ENCODE data around the gene MEIOB. TPM values are rescaled to one million over a fixed set of nuclear protein-coding genes. Genes with fewer than 3 reads are reported as not detected.
"Not testable (repeated sequence)": the region's sequence is repeated elsewhere in the genome, so short reads cannot be mapped to it uniquely, and the experiment has no call there.

Gene MEIOB, protein sequence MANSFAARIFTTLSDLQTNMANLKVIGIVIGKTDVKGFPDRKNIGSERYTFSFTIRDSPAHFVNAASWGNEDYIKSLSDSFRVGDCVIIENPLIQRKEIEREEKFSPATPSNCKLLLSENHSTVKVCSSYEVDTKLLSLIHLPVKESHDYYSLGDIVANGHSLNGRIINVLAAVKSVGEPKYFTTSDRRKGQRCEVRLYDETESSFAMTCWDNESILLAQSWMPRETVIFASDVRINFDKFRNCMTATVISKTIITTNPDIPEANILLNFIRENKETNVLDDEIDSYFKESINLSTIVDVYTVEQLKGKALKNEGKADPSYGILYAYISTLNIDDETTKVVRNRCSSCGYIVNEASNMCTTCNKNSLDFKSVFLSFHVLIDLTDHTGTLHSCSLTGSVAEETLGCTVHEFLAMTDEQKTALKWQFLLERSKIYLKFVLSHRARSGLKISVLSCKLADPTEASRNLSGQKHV
- total RNA-seq, result not detected in 2 replicates

DNA sequence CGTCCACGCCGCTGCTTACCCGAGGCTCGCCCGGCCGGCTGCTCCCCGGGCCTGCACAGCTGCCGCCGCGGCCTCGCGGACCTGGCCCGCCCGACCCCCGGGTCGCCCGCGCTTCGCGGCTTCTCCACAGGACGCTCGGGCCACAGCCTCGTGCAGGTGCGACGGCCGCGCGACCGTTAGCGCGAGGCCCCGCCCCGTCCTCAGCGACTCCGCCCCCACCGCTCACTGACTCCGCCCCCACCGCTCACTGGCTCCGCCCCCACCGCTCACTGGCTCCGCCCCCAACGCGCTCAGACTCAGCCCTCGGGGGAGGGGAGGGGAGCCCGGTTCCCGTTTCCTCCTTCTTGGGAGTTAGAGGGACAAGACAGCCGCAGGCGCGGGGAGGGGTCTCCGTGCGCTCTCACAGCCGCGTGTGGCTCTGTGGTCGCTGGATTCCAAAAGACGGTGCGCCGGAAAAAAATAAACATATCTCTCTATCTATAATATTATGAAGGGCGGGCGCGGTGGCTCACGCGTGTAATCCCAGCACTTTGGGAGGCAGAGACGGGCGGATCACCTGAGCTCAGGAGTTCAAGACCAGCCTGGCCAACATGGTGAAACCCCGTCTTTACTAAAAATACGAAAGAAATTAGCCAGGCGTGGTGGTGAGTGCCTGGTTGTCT is at the start of gene MEIOB:
MEIOB (minus strand) TSS at position 191 of the 662 bp plus-strand sequence. CDS start 3,989 bp downstream, outside the sequence.
- no peak for DNase-seq
- intact Hi-C loops (cut with micrococcal nuclease), result no loop called here

DNA sequence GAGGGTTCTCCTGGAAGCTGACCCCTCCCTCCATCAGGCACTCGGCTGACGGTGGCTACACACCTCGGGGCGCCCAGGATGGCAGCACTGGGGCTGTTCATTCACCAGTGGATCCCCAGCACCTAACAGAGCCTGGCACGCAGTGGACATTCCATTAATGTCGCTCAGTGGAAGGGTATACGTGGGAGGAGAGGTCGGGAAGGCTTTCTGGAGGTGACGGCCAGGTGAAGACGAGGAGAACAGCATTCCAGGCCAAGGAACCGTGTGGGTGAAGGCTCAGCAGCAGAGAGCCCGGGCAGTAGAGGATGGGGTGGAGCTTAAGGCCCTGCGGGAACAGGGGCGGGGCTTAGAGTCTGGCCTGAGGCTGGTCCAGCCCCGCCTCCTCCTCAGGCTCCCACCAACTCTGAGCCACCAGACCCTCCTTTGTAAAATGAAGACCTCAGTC is 48.8 kb upstream of the MEIOB start:
- Mint-ChIP-seq H3K27me3 (peaks cover 48% of the 10 kb centered on the region), H3K27ac (no peak overlapping the region), H3K4me1 (peaks cover 5% of the 10 kb centered on the region), H3K36me3 (ENCODE audit: low read depth) (no peaks in the 10 kb centered on the region), H3K9me3 (no peaks in the 10 kb centered on the region), H3K4me3 (no peak overlapping the region)
- DNase-seq, result no peak
- TF ChIP-seq, protein P1, sequence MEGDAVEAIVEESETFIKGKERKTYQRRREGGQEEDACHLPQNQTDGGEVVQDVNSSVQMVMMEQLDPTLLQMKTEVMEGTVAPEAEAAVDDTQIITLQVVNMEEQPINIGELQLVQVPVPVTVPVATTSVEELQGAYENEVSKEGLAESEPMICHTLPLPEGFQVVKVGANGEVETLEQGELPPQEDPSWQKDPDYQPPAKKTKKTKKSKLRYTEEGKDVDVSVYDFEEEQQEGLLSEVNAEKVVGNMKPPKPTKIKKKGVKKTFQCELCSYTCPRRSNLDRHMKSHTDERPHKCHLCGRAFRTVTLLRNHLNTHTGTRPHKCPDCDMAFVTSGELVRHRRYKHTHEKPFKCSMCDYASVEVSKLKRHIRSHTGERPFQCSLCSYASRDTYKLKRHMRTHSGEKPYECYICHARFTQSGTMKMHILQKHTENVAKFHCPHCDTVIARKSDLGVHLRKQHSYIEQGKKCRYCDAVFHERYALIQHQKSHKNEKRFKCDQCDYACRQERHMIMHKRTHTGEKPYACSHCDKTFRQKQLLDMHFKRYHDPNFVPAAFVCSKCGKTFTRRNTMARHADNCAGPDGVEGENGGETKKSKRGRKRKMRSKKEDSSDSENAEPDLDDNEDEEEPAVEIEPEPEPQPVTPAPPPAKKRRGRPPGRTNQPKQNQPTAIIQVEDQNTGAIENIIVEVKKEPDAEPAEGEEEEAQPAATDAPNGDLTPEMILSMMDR (IDR thresholded peaks at IDR 0.05), result no peak
- intact Hi-C loops (cut with micrococcal nuclease), result no loop called here
- ChIA-PET CTCF (no interaction called here), POLR2A (interaction anchor here (0.7 kb wide), 1 partner anchor 80 kb away, joined by 3 read pairs; no protein-coding TSS in a partner anchor)
- ATAC-seq (ENCODE audit: low read depth), result peak; percentile 37

More for the DNA sequence above, at the start of gene MEIOB:
- Mint-ChIP-seq H3K4me1 (peaks cover 5% of the 10 kb centered on the region), H3K9me3 (no peaks in the 10 kb centered on the region), H3K27ac (no peak within 1 kb of the TSS), H3K36me3 (ENCODE audit: low read depth) (no peaks in the 10 kb centered on the region), H3K27me3 (peaks cover 11% of the 10 kb centered on the region), H3K4me3 (no peak within 1 kb of the TSS)
- TF ChIP-seq, protein P1 (IDR thresholded peaks at IDR 0.05), result no peak
- ChIA-PET CTCF (no interaction called here), POLR2A (interaction anchor here (0.7 kb wide), 1 partner anchor 598 kb away, joined by 3 read pairs; no protein-coding TSS in a partner anchor)
- ATAC-seq (ENCODE audit: low read depth), result peak; percentile 66

DNA sequence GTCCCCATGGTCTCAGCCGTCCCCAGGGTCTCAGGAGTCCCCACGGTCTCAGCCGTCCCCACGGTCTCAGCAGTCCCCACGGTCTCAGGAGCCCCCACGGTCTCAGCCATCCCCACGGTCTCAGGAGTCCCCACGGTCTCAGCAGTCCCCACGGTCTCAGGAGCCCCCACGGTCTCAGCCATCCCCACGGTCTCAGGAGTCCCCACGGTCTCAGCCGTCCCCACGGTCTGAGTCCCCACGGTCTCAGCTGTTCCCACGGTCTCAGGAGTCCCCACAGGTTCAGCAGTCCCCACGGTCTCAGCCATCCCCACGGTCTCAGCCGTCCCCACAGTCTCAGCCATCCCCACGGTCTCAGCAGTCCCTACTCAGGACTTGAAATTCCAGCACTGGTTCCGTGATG is 48.2 kb upstream of the MEIOB start:
- CTCF ChIA-PET; H3K4me3 Mint-ChIP-seq; H3K27ac Mint-ChIP-seq; H3K9me3 Mint-ChIP-seq; POLR2A ChIA-PET; H3K36me3 Mint-ChIP-seq (ENCODE audit: low read depth); DNase-seq; ATAC-seq (ENCODE audit: low read depth); H3K4me1 Mint-ChIP-seq; intact Hi-C loops (cut with micrococcal nuclease): not testable (repeated sequence)
- H3K27me3 Mint-ChIP-seq, result peaks cover 49% of the 10 kb centered on the region

DNA sequence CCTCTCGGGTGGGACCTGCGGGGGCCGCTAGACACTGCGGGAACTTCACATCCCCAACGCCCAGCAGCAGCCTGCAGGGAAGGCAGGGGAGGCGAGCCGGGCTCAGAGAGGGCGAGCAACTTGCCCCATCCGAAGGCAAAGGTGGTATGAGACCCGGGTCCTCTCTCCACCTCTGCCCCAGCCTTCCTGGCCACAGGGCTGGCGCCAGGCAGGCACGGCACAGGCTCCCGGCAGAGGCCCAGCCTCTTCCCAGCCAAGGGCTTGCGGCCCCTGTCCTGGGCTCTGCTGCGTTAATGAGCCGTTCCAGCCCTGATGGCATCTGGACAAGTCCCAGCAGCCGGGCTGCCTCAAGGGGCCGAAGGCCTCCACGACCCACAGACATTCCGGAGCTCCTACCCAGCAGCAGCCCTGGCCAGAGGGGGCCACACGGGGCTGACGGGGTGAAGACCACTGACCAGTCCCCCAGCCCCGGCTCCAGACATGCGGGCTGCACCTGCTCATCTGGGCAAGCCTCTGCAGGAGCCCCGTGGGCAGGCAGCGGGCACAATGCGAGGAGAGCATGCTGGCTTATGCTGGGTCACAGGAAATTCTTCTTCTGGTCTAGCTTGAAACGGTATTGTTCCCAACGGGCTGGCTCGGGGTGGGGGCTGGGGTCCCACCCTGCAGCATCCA is 47.5 kb upstream of the MEIOB start:
- H3K9me3 Mint-ChIP-seq, result no peaks in the 10 kb centered on the region
- no peak for ATAC-seq (ENCODE audit: low read depth)
- H3K4me3 Mint-ChIP-seq, result no peak overlapping the region
- DNase-seq, result no peak
- H3K27me3 Mint-ChIP-seq, result peaks cover 47% of the 10 kb centered on the region
- H3K27ac Mint-ChIP-seq, result no peak overlapping the region
- CTCF ChIA-PET, result no interaction called here
- TF ChIP-seq, protein P1 (IDR thresholded peaks at IDR 0.05), result no peak
- H3K4me1 Mint-ChIP-seq, result peaks cover 5% of the 10 kb centered on the region
- POLR2A ChIA-PET, result no interaction called here
- no peaks in the 10 kb centered on the region for H3K36me3 Mint-ChIP-seq (ENCODE audit: low read depth)
- intact Hi-C loops (cut with micrococcal nuclease), result no loop called here

DNA sequence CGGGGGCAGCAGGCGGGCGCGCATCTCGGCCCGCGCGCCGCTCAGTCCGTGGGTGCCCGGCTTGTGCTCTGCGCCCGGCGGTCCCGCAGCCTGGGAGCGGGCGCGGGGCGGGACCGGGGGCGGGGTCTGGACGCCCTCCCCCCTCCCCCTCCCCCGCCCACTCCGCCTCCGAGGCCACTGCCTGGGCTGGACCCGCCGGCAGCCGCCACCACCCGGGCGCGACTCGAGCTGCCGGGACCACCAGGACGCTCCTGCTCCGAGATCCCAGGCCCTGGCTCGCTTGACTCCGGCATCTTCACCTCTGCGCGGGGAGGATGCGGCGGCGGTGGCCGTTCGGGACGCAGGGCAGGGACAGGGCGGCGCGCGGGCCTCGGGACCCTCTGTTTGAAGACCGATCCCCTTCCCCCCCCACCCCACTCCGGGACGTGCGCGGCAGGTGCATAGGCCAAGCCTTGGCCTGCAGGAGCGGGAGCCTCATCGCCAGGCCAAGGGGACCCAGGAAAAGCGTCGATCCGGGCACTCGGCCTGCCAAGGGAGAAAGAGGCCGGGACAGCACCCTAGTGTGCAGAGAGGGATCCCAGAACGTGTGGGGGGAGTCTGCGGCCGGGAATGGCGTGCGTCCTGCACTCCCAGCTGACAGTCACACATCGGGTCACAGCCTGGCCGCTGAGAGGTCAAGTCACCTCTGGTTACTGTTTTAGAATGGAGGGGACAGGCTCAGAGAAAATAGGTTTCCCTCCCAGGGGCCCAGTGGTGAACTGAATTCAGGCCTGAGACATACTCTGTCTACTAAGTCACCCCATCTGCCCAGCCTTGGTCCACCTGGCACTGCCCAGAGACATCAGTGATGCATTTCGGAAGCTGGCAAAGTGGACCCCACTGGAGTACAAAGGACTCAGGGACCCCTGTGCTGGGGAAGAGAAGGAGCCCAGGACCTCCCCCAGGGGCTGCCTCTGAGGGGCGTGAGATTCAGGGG is 46.7 kb upstream of the MEIOB start, which contains the start of gene HS3ST6:
HS3ST6 (minus strand) TSS at position 65 of the 976 bp plus-strand sequence. CDS start 92 bp downstream, outside the sequence.
- peaks cover 5% of the 10 kb centered on the region for H3K4me1 Mint-ChIP-seq
- DNase-seq (no peak), ATAC-seq (ENCODE audit: low read depth) (no peak)
- H3K27ac Mint-ChIP-seq, result no peak within 1 kb of the TSS
- CTCF ChIA-PET, result no interaction called here
- POLR2A ChIA-PET, result no interaction called here
- no peaks in the 10 kb centered on the region for H3K36me3 Mint-ChIP-seq (ENCODE audit: low read depth)
- no peaks in the 10 kb centered on the region for H3K9me3 Mint-ChIP-seq
- H3K4me3 Mint-ChIP-seq, result no peak within 1 kb of the TSS
- TF ChIP-seq, protein P1 (IDR thresholded peaks at IDR 0.05), result no peak
- intact Hi-C loops (cut with micrococcal nuclease), result no loop called here
- H3K27me3 Mint-ChIP-seq, result peaks cover 44% of the 10 kb centered on the region

Data from activated B cell treated with CpG ODN at 0.5 μM for 24 hours (primary cell).